ENCODE data around the gene SAXO2.
"Not testable (repeated sequence)": the region's sequence is repeated elsewhere in the genome, so short reads cannot be mapped to it uniquely, and the experiment has no call there.

SAXO2 gene

DNA sequence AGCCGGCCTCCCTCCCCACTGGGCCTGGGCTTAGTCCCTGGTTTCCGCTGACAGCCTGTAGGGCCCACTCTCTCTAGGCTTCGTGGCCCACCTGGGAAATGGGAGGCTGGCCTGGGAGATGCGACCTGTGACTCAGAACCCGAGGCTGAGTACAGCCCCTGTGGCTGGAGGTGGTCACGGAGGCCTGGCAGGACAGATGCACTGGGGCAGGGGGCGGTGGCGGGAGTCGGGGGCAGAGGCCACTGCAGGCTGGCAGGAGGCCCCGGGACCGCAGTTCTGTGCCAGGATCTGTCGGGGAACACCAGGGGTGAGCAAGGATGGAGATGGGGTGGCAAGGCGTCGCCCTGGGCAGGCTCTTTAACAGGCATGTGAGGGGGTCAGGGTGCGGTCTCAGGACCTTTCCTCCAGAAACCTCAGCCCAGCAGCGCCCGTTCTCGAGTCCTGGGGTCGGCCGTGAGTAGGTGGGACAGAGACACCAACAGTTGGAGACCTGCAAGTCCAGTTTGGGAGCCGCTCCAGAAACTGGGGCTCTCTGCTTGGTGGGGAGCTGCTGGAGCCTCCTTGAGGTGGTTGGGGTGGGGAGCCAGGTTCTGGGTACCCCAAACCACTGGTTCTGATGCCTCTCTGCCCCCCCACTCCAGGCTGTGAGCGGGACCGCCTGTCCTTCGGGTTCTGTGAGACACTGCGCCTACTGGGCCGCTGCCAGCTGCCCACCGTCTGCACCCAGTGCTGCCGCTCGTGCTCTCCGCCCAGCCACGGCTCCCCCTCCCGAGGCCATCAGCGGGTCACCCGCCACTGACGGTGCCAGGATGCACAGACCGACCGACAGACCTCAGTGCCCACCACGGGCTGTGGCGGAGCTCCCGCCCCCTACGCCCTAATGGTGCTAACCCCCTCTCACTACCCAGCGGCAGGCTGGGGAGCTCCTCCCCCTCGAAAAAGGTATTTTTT lies 71.3 kb downstream of the SAXO2 start:
- not testable (repeated sequence) for DNase-seq (ENCODE audit: low read depth in 1 of 2, low spot score in 1 of 2)
